GM10248 (cell line): ENCODE measurements around the gene LYZL6.

ENCODE experiments used
- CTCF ChIA-PET: fragments of 300-600 bp; sonication (Branson Sonifier 250); formaldehyde crosslinking; extraction: SDS; loops from one replicate; lab custom pipeline; 2021; ENCODE audit warnings: antibody characterized with exemption; lab: Yijun Ruan, JAX
- POLR2A ChIA-PET: fragments of 350-650 bp; sonication (Branson Sonifier 250); formaldehyde crosslinking; extraction: SDS; loops from one replicate; lab custom pipeline; 2020; ENCODE audit warnings: antibody characterized with exemption; lab: Yijun Ruan, JAX
- DNase-seq: peaks from one replicate; pipeline ENCODE4 v3.0.0; 2012; ENCODE audit errors: extremely low spot score
- CTCF ChIP-seq: IDR thresholded peaks from 2 replicates; pipeline ENCODE4 v1.5.1; 2012; ENCODE audit warnings: mild to moderate bottlenecking, low read depth; ENCODE audit errors: extremely low read depth, missing control alignments, control extremely low read depth

LYZL6 gene

GRCh38 chr17:35936063-35936462, 7.5 kb downstream of the LYZL6 start:
- CTCF ChIA-PET = no interaction called here
- TF ChIP-seq CTCF = no peak
- DNase-seq = no peak
- POLR2A ChIA-PET = no interaction called here

GRCh38 chr17:35934760-35935159, 8.8 kb downstream of the LYZL6 start:
- no peak for DNase-seq
- ChIA-PET POLR2A (no interaction called here), CTCF (interaction anchor here (1.0 kb wide), 1 partner anchor 43 kb away, joined by 3 read pairs; no protein-coding TSS in a partner anchor)
- no peak for TF ChIP-seq CTCF

GRCh38 chr17:35932586-35932985, 10.9 kb downstream of the LYZL6 start:
- CTCF ChIA-PET = interaction anchor here (1.9 kb wide), 1 partner anchor 83 kb away, joined by 6 read pairs; no protein-coding TSS in a partner anchor
- no peak for TF ChIP-seq CTCF
- POLR2A ChIA-PET = no interaction called here
- DNase-seq = no peak

GRCh38 chr17:35931794-35932425, 11.6 kb downstream of the LYZL6 start:
- TF ChIP-seq CTCF = no peak
- no peak for DNase-seq
- ChIA-PET POLR2A (no interaction called here), CTCF (interaction anchor here (0.7 to 1.9 kb wide), 8 partner anchors 13 to 82 kb away, joined by 3 to 6 read pairs (median 4); no protein-coding TSS in a partner anchor)

- POLR2A ChIA-PET = no interaction called here
- peak; percentile 93 for DNase-seq
- CTCF ChIA-PET = interaction anchor here (1.1 to 1.9 kb wide), 6 partner anchors 12 to 553 kb away, joined by 3 to 6 read pairs (median 4); no protein-coding TSS in a partner anchor
- no peak for TF ChIP-seq CTCF
Measured at GRCh38 chr17:35930211-35931065, 13.1 kb downstream of the LYZL6 start, which contains the start of gene RDM1. Gene RDM1, minus strand, starts transcription at chr17:35930773. Its CDS starts 46 bp downstream, at chr17:35930727.

- ChIA-PET CTCF (interaction anchor here (1.1 to 1.4 kb wide), 4 partner anchors 11 to 164 kb away, joined by 3 to 6 read pairs (median 3); no protein-coding TSS in a partner anchor), POLR2A (no interaction called here)
- no peak for TF ChIP-seq CTCF
- DNase-seq = no peak
Measured at GRCh38 chr17:35927714-35928113, 15.8 kb downstream of the LYZL6 start.
